Tibial nerve (tissue), 4 donors: Measurements from ENCODE around the gene SPPL2C. TPM values are rescaled to one million over a fixed set of nuclear protein-coding genes. Genes with fewer than 3 reads are reported as not detected.

Experiments used
- DNase-seq, 2 donors: peaks; one replicate each; pipeline ENCODE4 v3.0.0-alpha.2; 2019; ENCODE audit warnings: low spot score in 2 of 2
- H3K27ac ChIP-seq, 4 donors: fragments of 200-600 bp; sonication (generic) in 3 of 4; one replicate each; pipeline ENCODE4 v1.5.1; 2017 to 2019; ENCODE audit warnings: mild to moderate bottlenecking in 1 of 4
- H3K27me3 ChIP-seq, 2 donors: fragments of 200-600 bp; sonication (generic) in 1 of 2; one replicate each; pipeline versions ENCODE4 v1.5.1 to v1.6.0; 2017 to 2019
- H3K36me3 ChIP-seq, 3 donors: fragments of 200-600 bp; sonication (generic); one replicate each; pipeline ENCODE4 v1.5.1; 2018 to 2019
- H3K4me1 ChIP-seq, 4 donors: fragments of 200-600 bp; sonication (generic) in 3 of 4; one replicate each; pipeline ENCODE4 v1.5.1; 2017 to 2019
- H3K4me3 ChIP-seq, 4 donors: fragments of 200-600 bp; sonication (generic) in 3 of 4; one replicate each; pipeline ENCODE4 v1.5.1; 2017 to 2019; ENCODE audit warnings: mild to moderate bottlenecking in 1 of 4, moderate library complexity in 1 of 4
- H3K9me3 ChIP-seq, 4 donors: fragments of 200-600 bp; sonication (generic) in 3 of 4; one replicate each; pipeline ENCODE4 v1.5.1; 2017 to 2019
- EP300 ChIP-seq, 2 donors: sonication (generic); formaldehyde crosslinking; IDR thresholded peaks; one replicate each; pipeline ENCODE4 v1.6.1; 2017; ENCODE audit warnings: antibody characterized with exemption in 2 of 2, mild to moderate bottlenecking in 1 of 2
- POLR2A ChIP-seq, 2 donors: fragments of 450-650 bp; IDR thresholded peaks; one replicate each; pipeline ENCODE4 v1.6.1; 2017; ENCODE audit warnings: antibody characterized with exemption in 2 of 2, mild to moderate bottlenecking in 2 of 2, moderate library complexity in 2 of 2
- WGBS, 2 donors: methylation state at CpG; one replicate each; pipeline ENCODE4 v1.1.5; 2018; 5-methylcytosine and 5-hydroxymethylcytosine counted together
- total RNA-seq, 4 donors: library from RNA; depleted of rRNA; stranded (reverse); fragments of >200 nt; gene quantifications; one replicate each; pipeline ENCODE4 v1.1.0, GENCODE V29; 2016
- TF ChIP-seq, protein P1 (sequence below), 5 experiments: fragments of 200-600 bp in 3 of 5; fragments of 450-650 bp in 2 of 5; sonication (generic) in 3 of 5; IDR thresholded peaks; one replicate each; pipeline ENCODE4 v1.5.1; 2016 to 2019; ENCODE audit warnings: antibody characterized with exemption in 5 of 5, mild to moderate bottlenecking in 3 of 5, moderate library complexity in 2 of 5

Gene SPPL2C
- total RNA-seq, 4 donors from 2014 or later, result not detected

DNA sequence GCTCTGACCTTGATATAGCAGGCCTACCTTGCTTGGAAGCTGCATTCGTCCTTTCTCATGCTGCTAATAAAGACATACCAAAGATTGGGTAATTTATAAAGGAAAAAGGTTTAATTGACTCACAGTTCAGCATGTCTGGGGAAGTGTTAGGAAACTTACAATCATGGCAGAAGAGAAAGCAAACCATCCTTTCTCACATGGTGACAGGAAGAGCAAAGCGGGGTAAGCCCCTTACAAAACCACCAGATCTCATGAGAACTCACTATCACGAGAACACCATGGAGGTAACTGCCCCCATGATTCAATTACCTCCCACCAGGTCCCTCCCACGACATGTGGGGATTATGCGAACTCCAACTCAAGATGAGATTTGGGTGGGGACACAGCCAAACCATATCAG lies 43.7 kb downstream of the SPPL2C start:
- Histone ChIP-seq H3K36me3 (no peaks in the 10 kb centered on the region), H3K4me3 (no peak overlapping the region), H3K27me3 (no peaks in the 10 kb centered on the region), H3K27ac (no peak overlapping the region), H3K4me1 (peaks cover 0 to under 1% (median 0%) of the 10 kb centered on the region in 4 donors), H3K9me3 (peaks cover 0 to 12% (median 0%) of the 10 kb centered on the region in 4 donors)
- WGBS, 2 donors, result 44 to 50% methylated on average over 5 of the region's 5 CpGs
- DNase-seq, result no peak
- TF ChIP-seq POLR2A (IDR thresholded peaks at IDR 0.05) (no peak), EP300 (IDR thresholded peaks at IDR 0.05) (no peak)
- TF ChIP-seq, protein P1, sequence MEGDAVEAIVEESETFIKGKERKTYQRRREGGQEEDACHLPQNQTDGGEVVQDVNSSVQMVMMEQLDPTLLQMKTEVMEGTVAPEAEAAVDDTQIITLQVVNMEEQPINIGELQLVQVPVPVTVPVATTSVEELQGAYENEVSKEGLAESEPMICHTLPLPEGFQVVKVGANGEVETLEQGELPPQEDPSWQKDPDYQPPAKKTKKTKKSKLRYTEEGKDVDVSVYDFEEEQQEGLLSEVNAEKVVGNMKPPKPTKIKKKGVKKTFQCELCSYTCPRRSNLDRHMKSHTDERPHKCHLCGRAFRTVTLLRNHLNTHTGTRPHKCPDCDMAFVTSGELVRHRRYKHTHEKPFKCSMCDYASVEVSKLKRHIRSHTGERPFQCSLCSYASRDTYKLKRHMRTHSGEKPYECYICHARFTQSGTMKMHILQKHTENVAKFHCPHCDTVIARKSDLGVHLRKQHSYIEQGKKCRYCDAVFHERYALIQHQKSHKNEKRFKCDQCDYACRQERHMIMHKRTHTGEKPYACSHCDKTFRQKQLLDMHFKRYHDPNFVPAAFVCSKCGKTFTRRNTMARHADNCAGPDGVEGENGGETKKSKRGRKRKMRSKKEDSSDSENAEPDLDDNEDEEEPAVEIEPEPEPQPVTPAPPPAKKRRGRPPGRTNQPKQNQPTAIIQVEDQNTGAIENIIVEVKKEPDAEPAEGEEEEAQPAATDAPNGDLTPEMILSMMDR (IDR thresholded peaks at IDR 0.05), result no peak

DNA sequence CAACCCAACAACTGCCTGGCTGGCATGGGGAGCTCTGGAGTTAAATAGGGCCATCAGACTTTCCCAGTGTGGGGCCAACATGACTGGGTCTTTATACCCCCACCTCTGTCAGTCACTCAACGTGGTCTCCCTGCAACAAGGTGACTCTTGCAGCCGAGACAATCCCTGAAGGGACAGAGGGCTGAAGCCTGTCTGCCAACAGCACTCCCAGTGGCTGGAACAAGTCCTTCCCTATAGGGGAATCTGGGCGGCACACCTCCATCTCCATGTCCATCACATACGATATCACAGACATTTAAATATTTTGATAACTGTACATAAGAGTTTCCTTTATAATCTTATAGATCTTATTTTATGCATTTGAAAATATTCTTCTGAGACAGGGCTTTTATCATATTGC lies 44.9 kb downstream of the SPPL2C start:
- WGBS, 2 donors, result 30 to 39% methylated on average over 4 of the region's 4 CpGs
- no peak overlapping the region for H3K4me3 ChIP-seq
- TF ChIP-seq, protein P1 (IDR thresholded peaks at IDR 0.05), result no peak
- TF ChIP-seq EP300 (IDR thresholded peaks at IDR 0.05), result no peak
- TF ChIP-seq POLR2A (IDR thresholded peaks at IDR 0.05), result no peak
- H3K27ac ChIP-seq, result no peak overlapping the region
- no peak for DNase-seq
- peaks cover 0 to under 1% of the 10 kb centered on the region in 2 donors for H3K27me3 ChIP-seq
- no peaks in the 10 kb centered on the region for H3K36me3 ChIP-seq
- H3K9me3 ChIP-seq, result peaks cover 0 to 2% (median 0%) of the 10 kb centered on the region in 4 donors
- H3K4me1 ChIP-seq, result peaks cover 0 to 7% (median under 1%) of the 10 kb centered on the region in 4 donors

DNA sequence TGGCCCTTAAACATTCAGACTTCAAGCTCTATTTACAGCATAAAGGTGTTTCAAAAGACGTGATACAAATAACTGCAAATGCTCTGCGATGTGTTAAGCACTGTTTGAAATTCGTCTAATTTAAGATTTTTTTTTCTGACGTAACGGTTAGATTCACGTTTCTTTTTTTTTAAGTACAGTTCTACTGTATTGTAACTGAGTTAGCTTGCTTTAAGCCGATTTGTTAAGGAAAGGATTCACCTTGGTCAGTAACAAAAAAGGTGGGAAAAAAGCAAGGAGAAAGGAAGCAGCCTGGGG lies 49.0 kb downstream of the SPPL2C start:
- Histone ChIP-seq H3K4me1 (peaks cover 0 to 37% (median 19%) of the 10 kb centered on the region in 4 donors), H3K4me3 (peak overlapping the region; percentile 47 to 79 (median 54)), H3K9me3 (no peaks in the 10 kb centered on the region), H3K36me3 (no peaks in the 10 kb centered on the region), H3K27ac (peak overlapping the region in 2 of 4 donors; percentile 74 to 80), H3K27me3 (peaks cover 0 to 40% of the 10 kb centered on the region in 2 donors)
- TF ChIP-seq, protein P1 (IDR thresholded peaks at IDR 0.05), result no peak
- TF ChIP-seq EP300 (IDR thresholded peaks at IDR 0.05) (no peak), POLR2A (IDR thresholded peaks at IDR 0.05) (no peak)
- no peak for DNase-seq
- WGBS, 2 donors, result 52 to 53% methylated on average over 7 of the region's 7 CpGs

DNA sequence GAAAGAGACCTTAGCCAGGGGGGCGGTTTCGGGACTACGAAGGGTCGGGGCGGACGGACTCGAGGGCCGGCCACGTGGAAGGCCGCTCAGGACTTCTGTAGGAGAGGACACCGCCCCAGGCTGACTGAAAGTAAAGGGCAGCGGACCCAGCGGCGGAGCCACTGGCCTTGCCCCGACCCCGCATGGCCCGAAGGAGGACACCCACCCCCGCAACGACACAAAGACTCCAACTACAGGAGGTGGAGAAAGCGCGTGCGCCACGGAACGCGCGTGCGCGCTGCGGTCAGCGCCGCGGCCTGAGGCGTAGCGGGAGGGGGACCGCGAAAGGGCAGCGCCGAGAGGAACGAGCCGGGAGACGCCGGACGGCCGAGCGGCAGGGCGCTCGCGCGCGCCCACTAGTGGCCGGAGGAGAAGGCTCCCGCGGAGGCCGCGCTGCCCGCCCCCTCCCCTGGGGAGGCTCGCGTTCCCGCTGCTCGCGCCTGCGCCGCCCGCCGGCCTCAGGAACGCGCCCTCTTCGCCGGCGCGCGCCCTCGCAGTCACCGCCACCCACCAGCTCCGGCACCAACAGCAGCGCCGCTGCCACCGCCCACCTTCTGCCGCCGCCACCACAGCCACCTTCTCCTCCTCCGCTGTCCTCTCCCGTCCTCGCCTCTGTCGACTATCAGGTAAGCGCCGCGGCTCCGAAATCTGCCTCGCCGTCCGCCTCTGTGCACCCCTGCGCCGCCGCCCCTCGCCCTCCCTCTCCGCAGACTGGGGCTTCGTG lies 49.5 kb downstream of the SPPL2C start, which contains the start of gene MAPT:
TSS of gene MAPT (plus strand) at position 533 of the 763 bp plus-strand sequence. CDS start 67,784 bp downstream, outside the sequence.
- no peaks in the 10 kb centered on the region for H3K9me3 ChIP-seq
- H3K27me3 ChIP-seq, result peaks cover 0 to 40% of the 10 kb centered on the region in 2 donors
- peak; percentile 57 to 70 for DNase-seq
- TF ChIP-seq POLR2A (IDR thresholded peaks at IDR 0.05) (peak in 1 of 2 donors; percentile 5), EP300 (IDR thresholded peaks at IDR 0.05) (peak in 1 of 2 donors; percentile 71)
- TF ChIP-seq, protein P1 (IDR thresholded peaks at IDR 0.05), result peak; percentile 96 to 100 (median 97)
- WGBS, 2 donors, result 2 to 3% methylated on average over 49 to 71 of the region's 97 CpGs
- H3K4me1 ChIP-seq, result peaks cover 0 to 37% (median 19%) of the 10 kb centered on the region in 4 donors
- no peaks in the 10 kb centered on the region for H3K36me3 ChIP-seq
- peak within 1 kb of the TSS; percentile 50 to 93 (median 69) for H3K4me3 ChIP-seq
- peak within 1 kb of the TSS in 3 of 4 donors; percentile 47 to 80 (median 74) for H3K27ac ChIP-seq

DNA sequence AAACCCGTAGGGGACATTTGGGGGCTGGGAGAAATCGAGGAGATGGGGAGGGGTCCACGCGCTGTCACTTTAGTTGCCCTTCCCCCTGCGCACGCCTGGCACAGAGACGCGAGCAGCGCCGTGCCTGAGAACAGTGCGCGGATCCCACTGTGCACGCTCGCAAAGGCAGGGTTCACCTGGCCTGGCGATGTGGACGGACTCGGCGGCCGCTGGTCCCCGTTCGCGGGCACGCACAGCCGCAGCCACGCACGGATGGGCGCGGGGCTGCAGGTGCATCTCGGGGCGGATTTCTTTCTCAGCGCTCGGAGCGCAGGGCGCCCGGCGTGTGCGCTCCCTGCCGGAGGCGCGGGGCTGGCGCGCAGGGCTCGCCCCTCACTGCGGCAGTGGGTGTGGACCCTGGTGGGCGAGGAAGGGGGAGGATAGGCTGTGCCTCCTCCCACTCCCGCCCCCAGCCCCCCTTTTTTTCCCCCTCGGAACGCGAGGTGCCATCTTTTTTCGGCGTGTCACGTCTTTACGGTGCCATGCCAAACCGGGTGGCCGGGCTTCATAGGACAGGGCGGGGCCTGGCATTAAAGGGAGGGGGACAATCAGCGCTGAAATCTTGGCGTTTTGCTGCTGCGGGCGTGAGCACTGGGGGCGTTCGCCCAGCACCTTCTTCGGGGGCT lies 50.8 kb downstream of the SPPL2C start:
- peaks cover 0 to 37% (median 19%) of the 10 kb centered on the region in 4 donors for H3K4me1 ChIP-seq
- peak overlapping the region; percentile 50 to 93 (median 69) for H3K4me3 ChIP-seq
- no peaks in the 10 kb centered on the region for H3K9me3 ChIP-seq
- peaks cover 0 to 40% of the 10 kb centered on the region in 2 donors for H3K27me3 ChIP-seq
- TF ChIP-seq, protein P1 (IDR thresholded peaks at IDR 0.05), result no peak
- TF ChIP-seq EP300 (IDR thresholded peaks at IDR 0.05) (no peak), POLR2A (IDR thresholded peaks at IDR 0.05) (no peak)
- no peaks in the 10 kb centered on the region for H3K36me3 ChIP-seq
- WGBS, 2 donors, result 0% methylated on average over 48 to 60 of the region's 63 CpGs
- no peak overlapping the region for H3K27ac ChIP-seq
- DNase-seq, result no peak
